GM23248 (cell line): ENCODE measurements around the gene STIM1. TPM values are rescaled to one million over a fixed set of nuclear protein-coding genes. Genes with fewer than 3 reads are reported as not detected.

Experiments
- DNase-seq: peaks from one replicate; pipeline ENCODE4 v3.0.0-alpha.2; 2015
- H2AFZ ChIP-seq: fragments of 200-600 bp; sonication (generic); 2 replicates; pipeline ENCODE4 v1.6.1; 2016; ENCODE audit warnings: antibody characterized with exemption
- H3F3A ChIP-seq: fragments of 200-600 bp; sonication (generic); 2 replicates; pipeline ENCODE4 v1.6.1; 2016; ENCODE audit warnings: mild to moderate bottlenecking, antibody characterized with exemption, mixed run types; ENCODE audit not compliant: insufficient read depth
- H3K27ac ChIP-seq: fragments of 200-600 bp; sonication (generic); 2 replicates; pipeline ENCODE4 v1.5.1; 2016; ENCODE audit warnings: mild to moderate bottlenecking
- H3K27me3 ChIP-seq: fragments of 200-600 bp; sonication (generic); replicated peaks from 2 replicates; pipeline ENCODE4 v1.6.1; 2016; ENCODE audit warnings: mild to moderate bottlenecking; ENCODE audit not compliant: insufficient read depth
- H3K36me3 ChIP-seq: fragments of 200-600 bp; sonication (generic); 2 replicates; pipeline ENCODE4 v1.6.1; 2016; ENCODE audit warnings: low read depth, mild to moderate bottlenecking
- H3K4me1 ChIP-seq: fragments of 200-600 bp; sonication (generic); 2 replicates; pipeline ENCODE4 v1.6.1; 2016; ENCODE audit warnings: mild to moderate bottlenecking; ENCODE audit not compliant: insufficient read depth
- H3K4me2 ChIP-seq: fragments of 200-600 bp; sonication (generic); one replicate; pipeline ENCODE4 v1.6.1; 2016; ENCODE audit warnings: mild to moderate bottlenecking; ENCODE audit not compliant: unreplicated experiment
- H3K4me3 ChIP-seq: fragments of 200-600 bp; sonication (generic); 2 replicates; pipeline ENCODE4 v1.5.1; 2016; ENCODE audit warnings: mild to moderate bottlenecking
- H3K79me2 ChIP-seq: fragments of 200-600 bp; sonication (generic); 2 replicates; pipeline ENCODE4 v1.6.1; 2016; ENCODE audit warnings: mild to moderate bottlenecking; ENCODE audit not compliant: insufficient read depth
- H3K9ac ChIP-seq: fragments of 200-600 bp; sonication (generic); 2 replicates; pipeline ENCODE4 v1.6.1; 2016; ENCODE audit warnings: mild to moderate bottlenecking
- H3K9me2 ChIP-seq: fragments of 200-600 bp; sonication (generic); 2 replicates; pipeline ENCODE4 v1.6.1; 2016; ENCODE audit warnings: mixed run types, mild to moderate bottlenecking, moderate library complexity; ENCODE audit not compliant: insufficient read depth
- H3K9me3 ChIP-seq: fragments of 200-600 bp; sonication (generic); one replicate; pipeline ENCODE4 v1.6.1; 2017; ENCODE audit warnings: low read depth
- H4K20me1 ChIP-seq: fragments of 200-600 bp; sonication (generic); 2 replicates; pipeline ENCODE4 v1.6.0; 2016; ENCODE audit not compliant: insufficient read depth
- EZH2 ChIP-seq: fragments of 200-600 bp; sonication (generic); IDR thresholded peaks from 2 replicates; pipeline ENCODE4 v1.6.1; 2018; ENCODE audit warnings: antibody characterized with exemption, mild to moderate bottlenecking; ENCODE audit not compliant: insufficient read depth, poor library complexity, severe bottlenecking
- EZH2phosphoT487 ChIP-seq: fragments of 200-600 bp; sonication (generic); IDR thresholded peaks from 2 replicates; pipeline ENCODE4 v1.6.1; 2018; ENCODE audit warnings: antibody characterized with exemption, moderate library complexity, mild to moderate bottlenecking, low read depth; ENCODE audit not compliant: insufficient read depth
- WGBS, 2 experiments: methylation state at CpG; one replicate each; pipeline ENCODE4 v1.1.6; 2015 to 2017; ENCODE audit warnings: low lambda C conversion rate in 2 of 2, low coverage in 1 of 2; ENCODE audit errors: missing lambda C conversion rate in 2 of 2; 5-methylcytosine and 5-hydroxymethylcytosine counted together
- in situ Hi-C: fragments of 300-500 bp; cut with MboI; formaldehyde crosslinking; loops from 2 replicates; pipeline ENCODE4 v1.15.0; 2020
- polyA plus RNA-seq: library from polyadenylated mRNA; unstranded; fragments of >200 nt; fragmentation: Nextera tagmentation; extraction: Ambion mirVana; gene quantifications from 2 replicates; pipeline ENCODE4 v1.2.1, GENCODE V29; 2016
- total RNA-seq: library from RNA; depleted of rRNA; stranded (reverse); fragments of >200 nt; shearing (Covaris generic); gene quantifications from 2 replicates; pipeline ENCODE4 v1.2.3, GENCODE V29; 2014

Gene STIM1
- total and polyA plus RNA-seq, 2 experiments from 2014 or later, result 22.3 to 24.6 TPM

GRCh38 chr11:3831378-3832239, 23.9 kb upstream of the STIM1 start:
- 66 to 70% methylated on average over 12 to 13 of the region's 13 CpGs for WGBS, 2 experiments
- Histone ChIP-seq H3K79me2 (peaks cover 75% of the 10 kb centered on the region), H3K36me3 (peaks cover 10% of the 10 kb centered on the region), H3K9me3 (no peaks in the 10 kb centered on the region), H3K27me3 (no peaks in the 10 kb centered on the region), H3K4me3 (no peak overlapping the region), H2AFZ (no peak overlapping the region), H3K9ac (no peak overlapping the region), H3F3A (peaks cover 5% of the 10 kb centered on the region; the same call in 1 of the 2 replicates), H3K9me2 (no peaks in the 10 kb centered on the region), H3K27ac (no peak overlapping the region), H4K20me1 (peaks cover 3% of the 10 kb centered on the region; the same call in 1 of the 2 replicates), H3K4me1 (peaks cover 10% of the 10 kb centered on the region), H3K4me2 (no peak overlapping the region)
- TF ChIP-seq EZH2phosphoT487 (no peak), EZH2 (no peak)
- DNase-seq, result no peak
- in situ Hi-C loops, result no loop called here

GRCh38 chr11:3832816-3833215, 22.6 kb upstream of the STIM1 start:
- H3K27ac ChIP-seq, result no peak overlapping the region
- no peaks in the 10 kb centered on the region for H3K9me2 ChIP-seq
- TF ChIP-seq EZH2phosphoT487, result no peak
- no peak for TF ChIP-seq EZH2
- no peak overlapping the region for H3K4me3 ChIP-seq
- peaks cover 10% of the 10 kb centered on the region for H3K36me3 ChIP-seq
- H3K27me3 ChIP-seq, result no peaks in the 10 kb centered on the region
- 94 to 95% methylated on average over 2 of the region's 2 CpGs for WGBS, 2 experiments
- peaks cover 15% of the 10 kb centered on the region for H3K4me1 ChIP-seq
- H3K4me2 ChIP-seq, result no peak overlapping the region
- no peaks in the 10 kb centered on the region for H3K9me3 ChIP-seq
- no peak for DNase-seq
- H3K9ac ChIP-seq, result no peak overlapping the region
- H3F3A ChIP-seq, result peaks cover 5% of the 10 kb centered on the region; the same call in 1 of the 2 replicates
- peaks cover 87% of the 10 kb centered on the region for H3K79me2 ChIP-seq
- in situ Hi-C loops, result no loop called here
- peaks cover 7% of the 10 kb centered on the region; the same call in 1 of the 2 replicates for H4K20me1 ChIP-seq
- H2AFZ ChIP-seq, result no peak overlapping the region

- DNase-seq, result no peak
- H3F3A ChIP-seq, result peaks cover 5% of the 10 kb centered on the region; the same call in 1 of the 2 replicates
- no peaks in the 10 kb centered on the region for H3K9me3 ChIP-seq
- WGBS, 2 experiments, result 98 to 100% methylated on average over 2 of the region's 2 CpGs
- H3K79me2 ChIP-seq, result peaks cover 93% of the 10 kb centered on the region
- no peaks in the 10 kb centered on the region for H3K27me3 ChIP-seq
- no peak overlapping the region for H3K4me3 ChIP-seq
- peaks cover 10% of the 10 kb centered on the region for H3K36me3 ChIP-seq
- H3K4me2 ChIP-seq, result no peak overlapping the region
- peaks cover 7% of the 10 kb centered on the region; the same call in 1 of the 2 replicates for H4K20me1 ChIP-seq
- no peak overlapping the region for H3K27ac ChIP-seq
- peaks cover 18% of the 10 kb centered on the region for H3K4me1 ChIP-seq
- H2AFZ ChIP-seq, result no peak overlapping the region
- in situ Hi-C loops, result no loop called here
- no peaks in the 10 kb centered on the region for H3K9me2 ChIP-seq
- H3K9ac ChIP-seq, result no peak overlapping the region
- no peak for TF ChIP-seq EZH2
- TF ChIP-seq EZH2phosphoT487, result no peak
Measured at GRCh38 chr11:3833449-3833848, 22.0 kb upstream of the STIM1 start.

GRCh38 chr11:3834349-3834663, 21.2 kb upstream of the STIM1 start:
- Histone ChIP-seq H3K9me2 (no peaks in the 10 kb centered on the region), H3K27me3 (no peaks in the 10 kb centered on the region), H3K4me3 (no peak overlapping the region), H3K4me1 (peaks cover 18% of the 10 kb centered on the region), H3K36me3 (peaks cover 10% of the 10 kb centered on the region), H3F3A (peaks cover 5% of the 10 kb centered on the region; the same call in 1 of the 2 replicates), H4K20me1 (peaks cover 7% of the 10 kb centered on the region; the same call in 1 of the 2 replicates), H3K9ac (no peak overlapping the region), H3K4me2 (no peak overlapping the region), H2AFZ (no peak overlapping the region), H3K27ac (no peak overlapping the region), H3K79me2 (peaks cover 100% of the 10 kb centered on the region), H3K9me3 (no peaks in the 10 kb centered on the region)
- 96 to 97% methylated on average over 4 of the region's 4 CpGs for WGBS, 2 experiments
- in situ Hi-C loops, result no loop called here
- TF ChIP-seq EZH2 (no peak), EZH2phosphoT487 (no peak)
- no peak for DNase-seq
